ENCODE data around the gene FGD3. TPM values are rescaled to one million over a fixed set of nuclear protein-coding genes. Genes with fewer than 3 reads are reported as not detected.

The FGD3 gene
- total RNA-seq, 1 donor from 2014 or later = 0.58 TPM

- DNase-seq (ENCODE audit: low read depth) = no peak
- peak within 1 kb of the TSS; percentile 58 for H3K4me3 ChIP-seq (ENCODE audit: low read depth, low read length)
- TF ChIP-seq CTCF (conservative IDR thresholded peaks at IDR 0.05; ENCODE audit: low read depth, low read length) = no peak
Measured at GRCh38 chr9:93058355-93059010, 111.2 kb downstream of the FGD3 start, which contains the start of gene SUSD3. Gene SUSD3 (plus strand): TSS chr9:93058701. CDS start chr9:93058743, 42 bp downstream.

GRCh38 chr9:93059011-93059714, 111.8 kb downstream of the FGD3 start:
- H3K4me3 ChIP-seq (ENCODE audit: low read depth, low read length) = peak overlapping the region; percentile 58
- TF ChIP-seq CTCF (conservative IDR thresholded peaks at IDR 0.05; ENCODE audit: low read depth, low read length) = no peak
- DNase-seq (ENCODE audit: low read depth) = no peak

- DNase-seq (ENCODE audit: low read depth) = no peak
- H3K4me3 ChIP-seq (ENCODE audit: low read depth, low read length) = peak overlapping the region; percentile 58
- TF ChIP-seq CTCF (conservative IDR thresholded peaks at IDR 0.05; ENCODE audit: low read depth, low read length) = no peak
Measured at GRCh38 chr9:93059715-93060578, 112.6 kb downstream of the FGD3 start.

- no peak overlapping the region for H3K4me3 ChIP-seq (ENCODE audit: low read depth, low read length)
- TF ChIP-seq CTCF (conservative IDR thresholded peaks at IDR 0.05; ENCODE audit: low read depth, low read length) = no peak
- no peak for DNase-seq (ENCODE audit: low read depth)
Measured at GRCh38 chr9:93060746-93061259, 113.5 kb downstream of the FGD3 start.

- no peak for DNase-seq (ENCODE audit: low read depth)
- no peak for TF ChIP-seq CTCF (conservative IDR thresholded peaks at IDR 0.05; ENCODE audit: low read depth, low read length)
- H3K4me3 ChIP-seq (ENCODE audit: low read depth, low read length) = no peak overlapping the region
Measured at GRCh38 chr9:93061260-93061751, 114.0 kb downstream of the FGD3 start.

Measured in epithelial cell of proximal tubule (primary cell).